ENCODE measurements around the gene NDUFV2.

NDUFV2 gene

GRCh38 chr18:9094307-9095226 is 7.9 kb upstream of the NDUFV2 start:
- H3K27me3 ChIP-seq (ENCODE audit: low read length) = no peaks in the 10 kb centered on the region
- no peaks in the 10 kb centered on the region for H3K36me3 ChIP-seq (ENCODE audit: low read length)
- no peak overlapping the region for H3K4me3 ChIP-seq (ENCODE audit: insufficient read depth, low read length, poor library complexity, severe bottlenecking)
- TF ChIP-seq EZH2phosphoT487 (conservative IDR thresholded peaks at IDR 0.05; ENCODE audit: low read length) (no peak), CTCF (IDR thresholded peaks at IDR 0.05; ENCODE audit: insufficient read depth, low read length, poor library complexity, severe bottlenecking) (no peak)
- no peaks in the 10 kb centered on the region for H3K79me2 ChIP-seq (ENCODE audit: insufficient read depth, low read length)
- no peak overlapping the region for H3K27ac ChIP-seq (ENCODE audit: low read depth, low read length)
- no peaks in the 10 kb centered on the region for H3K9me2 ChIP-seq (replicated peaks; ENCODE audit: insufficient read depth, low read length)
- no peaks in the 10 kb centered on the region for H4K20me1 ChIP-seq (ENCODE audit: low read depth, low read length)
- H3K9ac ChIP-seq (ENCODE audit: low read length) = peak overlapping the region; percentile 21; the same call in 1 of the 2 replicates
- H3K9me3 ChIP-seq (ENCODE audit: insufficient read depth, low read length) = no peaks in the 10 kb centered on the region
- H3F3A ChIP-seq (ENCODE audit: insufficient read depth) = no peaks in the 10 kb centered on the region
- peak overlapping the region; percentile 94 for H2AFZ ChIP-seq (ENCODE audit: low read depth, low read length, severe bottlenecking)
- peak overlapping the region; percentile 47 for H3K4me2 ChIP-seq (ENCODE audit: low read depth, low read length, poor library complexity, severe bottlenecking)

- TF ChIP-seq CTCF (IDR thresholded peaks at IDR 0.05; ENCODE audit: insufficient read depth, low read length, poor library complexity, severe bottlenecking) (no peak), EZH2phosphoT487 (conservative IDR thresholded peaks at IDR 0.05; ENCODE audit: low read length) (no peak)
- Histone ChIP-seq H3K27me3 (ENCODE audit: low read length) (no peaks in the 10 kb centered on the region), H3K4me2 (ENCODE audit: low read depth, low read length, poor library complexity, severe bottlenecking) (peak overlapping the region; percentile 47), H3K27ac (ENCODE audit: low read depth, low read length) (0 out of 2 replicates have a peak overlapping the region, but pooled peaks have one; percentile 12), H3K9ac (ENCODE audit: low read length) (peak overlapping the region; percentile 21; the same call in 1 of the 2 replicates), H4K20me1 (ENCODE audit: low read depth, low read length) (no peaks in the 10 kb centered on the region), H3K4me3 (ENCODE audit: insufficient read depth, low read length, poor library complexity, severe bottlenecking) (no peak overlapping the region), H2AFZ (ENCODE audit: low read depth, low read length, severe bottlenecking) (peak overlapping the region; percentile 94), H3K9me3 (ENCODE audit: insufficient read depth, low read length) (no peaks in the 10 kb centered on the region), H3K79me2 (ENCODE audit: insufficient read depth, low read length) (no peaks in the 10 kb centered on the region), H3F3A (ENCODE audit: insufficient read depth) (no peaks in the 10 kb centered on the region), H3K9me2 (replicated peaks; ENCODE audit: insufficient read depth, low read length) (no peaks in the 10 kb centered on the region), H3K36me3 (ENCODE audit: low read length) (no peaks in the 10 kb centered on the region)
Measured at GRCh38 chr18:9095297-9096006, 7.0 kb upstream of the NDUFV2 start.

GRCh38 chr18:9096007-9096371 is 6.5 kb upstream of the NDUFV2 start:
- Histone ChIP-seq H3K9me3 (ENCODE audit: insufficient read depth, low read length) (no peaks in the 10 kb centered on the region), H2AFZ (ENCODE audit: low read depth, low read length, severe bottlenecking) (peak overlapping the region; percentile 94), H3K27ac (ENCODE audit: low read depth, low read length) (no peak overlapping the region), H3K36me3 (ENCODE audit: low read length) (no peaks in the 10 kb centered on the region), H3K9ac (ENCODE audit: low read length) (no peak overlapping the region), H4K20me1 (ENCODE audit: low read depth, low read length) (no peaks in the 10 kb centered on the region), H3K79me2 (ENCODE audit: insufficient read depth, low read length) (no peaks in the 10 kb centered on the region), H3K9me2 (replicated peaks; ENCODE audit: insufficient read depth, low read length) (no peaks in the 10 kb centered on the region), H3K4me2 (ENCODE audit: low read depth, low read length, poor library complexity, severe bottlenecking) (peak overlapping the region; percentile 47), H3K4me3 (ENCODE audit: insufficient read depth, low read length, poor library complexity, severe bottlenecking) (no peak overlapping the region), H3K27me3 (ENCODE audit: low read length) (no peaks in the 10 kb centered on the region), H3F3A (ENCODE audit: insufficient read depth) (no peaks in the 10 kb centered on the region)
- no peak for TF ChIP-seq EZH2phosphoT487 (conservative IDR thresholded peaks at IDR 0.05; ENCODE audit: low read length)
- TF ChIP-seq CTCF (IDR thresholded peaks at IDR 0.05; ENCODE audit: insufficient read depth, low read length, poor library complexity, severe bottlenecking) = no peak

Measured in SU-DHL-6 (cell line).